Dermis microvascular lymphatic vessel endothelial cell (primary cell): Measurements from ENCODE around the gene COL4A1. TPM values are rescaled to one million over a fixed set of nuclear protein-coding genes. Genes with fewer than 3 reads are reported as not detected.

Experiments used
- DNase-seq, 2 donors: peaks; one replicate each; pipeline versions ENCODE4 v3.0.0 to v3.0.0-alpha.2; 2010; ENCODE audit warnings: low read depth in 2 of 2
- total RNA-seq: library from RNA; depleted of rRNA; stranded (reverse); fragments of >200 nt; gene quantifications from 2 replicates; pipeline ENCODE4 v1.2.1, GENCODE V29; 2014

COL4A1 gene
- total RNA-seq, 1 donor from 2014 or later: 1,098 TPM

GRCh38 chr13:110276553-110276950, 30.4 kb downstream of the COL4A1 start:
- DNase-seq: no peak

- DNase-seq: no peak
These were observed 30.9 kb downstream of the COL4A1 start for GRCh38 chr13:110275931-110276552.

DNA sequence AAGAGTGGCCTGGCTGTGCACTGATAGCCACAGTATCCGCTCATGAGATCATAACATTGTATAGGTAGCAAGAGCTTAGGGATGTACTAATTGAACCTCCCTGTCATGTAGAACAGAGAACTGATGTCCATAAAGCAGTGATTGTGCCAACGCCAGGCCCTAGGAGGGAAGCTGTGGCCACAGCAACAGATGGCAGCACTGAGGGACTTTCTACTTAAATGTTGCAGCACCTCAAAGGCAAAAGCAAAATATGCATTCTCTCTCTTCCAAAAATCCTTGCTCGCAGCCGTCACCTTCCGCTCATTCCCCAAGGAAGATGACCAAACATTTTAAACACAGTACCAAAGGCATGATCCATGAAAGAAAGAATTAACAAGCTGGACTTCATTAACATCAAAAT, 32.3 kb downstream of the COL4A1 start:
- DNase-seq: no peak

DNA sequence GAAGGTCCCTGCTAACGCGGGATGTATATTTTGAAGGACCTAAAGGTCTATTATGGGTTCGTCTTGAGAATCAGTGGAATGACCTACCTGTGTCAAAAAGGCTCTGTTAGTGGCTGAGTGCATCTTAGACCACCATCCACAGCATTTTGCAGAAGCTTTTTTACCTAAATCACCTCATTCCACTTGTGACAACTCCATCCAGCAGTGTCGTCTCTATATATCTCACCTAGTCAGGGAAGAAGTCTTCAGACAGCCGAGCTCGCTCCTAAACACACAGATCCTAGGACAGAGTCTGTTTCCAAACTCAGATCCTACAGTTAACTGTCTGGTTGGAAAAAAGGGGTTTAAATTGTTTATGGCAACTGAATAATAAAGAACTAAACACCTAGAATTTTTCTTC, 33.7 kb downstream of the COL4A1 start:
- DNase-seq: no peak

GRCh38 chr13:110272651-110273050, 34.3 kb downstream of the COL4A1 start:
- DNase-seq: no peak

- no peak for DNase-seq
These were observed 34.7 kb downstream of the COL4A1 start for GRCh38 chr13:110272227-110272626.

DNA sequence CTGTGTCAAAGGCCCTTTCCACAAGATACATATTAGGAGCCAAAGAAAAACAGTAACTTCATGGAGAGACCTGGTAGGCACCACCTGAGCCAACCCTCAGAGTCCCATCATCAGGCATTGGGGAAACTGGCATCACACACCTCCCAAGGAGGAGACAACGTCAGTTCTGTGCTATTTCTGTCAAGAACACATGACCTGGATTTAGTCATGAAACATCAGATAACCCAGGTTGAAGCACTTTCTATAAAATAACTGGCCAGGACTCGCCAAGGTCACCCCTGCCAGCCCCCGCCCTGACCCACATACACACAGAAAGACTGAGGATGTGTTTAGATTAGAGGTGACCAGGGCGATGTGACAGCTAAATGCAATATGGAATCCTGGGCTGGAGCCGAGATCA, 35.6 kb downstream of the COL4A1 start:
- no peak for DNase-seq

DNA sequence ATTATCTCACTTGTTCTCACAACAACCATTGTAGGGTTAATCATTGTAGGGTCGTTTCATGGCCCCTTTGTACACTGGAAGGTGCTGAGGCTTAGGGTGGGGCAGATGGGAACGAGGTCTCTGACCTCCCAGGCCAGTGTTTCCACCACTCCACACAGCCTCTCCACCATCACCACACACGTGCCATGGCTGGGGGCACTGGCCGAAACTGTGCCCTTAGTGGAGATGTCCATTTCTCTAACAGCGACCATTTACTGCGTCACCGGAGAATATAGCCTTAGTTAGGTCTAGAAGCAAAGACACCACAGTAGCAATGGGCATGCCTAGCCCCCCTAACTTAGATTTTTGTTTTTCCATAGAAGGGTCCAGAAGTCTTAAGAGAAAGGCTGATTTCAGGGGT, 36.5 kb downstream of the COL4A1 start:
- no peak for DNase-seq

GRCh38 chr13:110269509-110270185, 37.3 kb downstream of the COL4A1 start:
- DNase-seq: no peak

GRCh38 chr13:110268576-110269185, 38.3 kb downstream of the COL4A1 start:
- DNase-seq: no peak

- DNase-seq: no peak
These were observed 38.9 kb downstream of the COL4A1 start for GRCh38 chr13:110268061-110268460.

DNA sequence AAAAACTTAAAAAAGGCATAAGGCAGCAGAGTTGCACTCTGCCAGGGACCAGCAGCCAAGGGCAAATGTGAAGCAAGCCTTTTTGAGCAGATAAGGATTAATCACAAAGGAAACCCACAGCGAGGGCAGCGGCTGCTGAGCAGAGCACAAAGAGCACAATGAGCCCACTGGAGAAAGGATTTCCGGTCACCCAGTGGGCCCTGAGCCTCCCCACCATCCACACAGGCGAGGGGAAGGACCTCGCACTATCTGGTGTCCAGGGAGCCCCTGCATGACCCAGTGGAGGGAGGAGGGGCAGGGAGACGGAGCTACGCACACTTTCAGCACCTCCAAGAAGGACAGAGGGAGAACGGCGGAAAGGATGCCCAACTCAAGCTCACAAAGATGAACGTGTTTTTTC, 40.0 kb downstream of the COL4A1 start:
- peak in 1 of 2 donors; percentile 80 for DNase-seq

DNA sequence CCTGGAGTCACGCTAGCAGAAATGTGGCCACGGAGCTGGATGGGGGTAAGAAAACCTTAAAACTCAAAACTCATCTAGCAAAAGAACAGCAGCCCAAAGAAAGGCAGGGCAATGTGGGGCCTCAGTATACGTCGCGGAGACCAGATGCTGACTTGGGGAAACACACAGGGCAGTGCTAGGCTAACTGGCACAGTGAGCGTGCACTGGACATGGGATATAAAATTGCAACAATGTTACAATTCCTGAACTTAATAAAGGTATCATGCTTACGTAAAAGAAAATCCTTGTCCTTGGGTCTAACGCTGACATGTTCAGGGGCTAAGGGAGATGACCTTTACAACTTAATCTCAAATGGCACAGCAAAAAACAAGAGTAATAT, 40.5 kb downstream of the COL4A1 start:
- DNase-seq: no peak

- peak; percentile 54 to 72 for DNase-seq
These were observed 41.1 kb downstream of the COL4A1 start for GRCh38 chr13:110265682-110266430.

GRCh38 chr13:110265341-110265681, 41.6 kb downstream of the COL4A1 start:
- peak in 1 of 2 donors; percentile 91 for DNase-seq

DNA sequence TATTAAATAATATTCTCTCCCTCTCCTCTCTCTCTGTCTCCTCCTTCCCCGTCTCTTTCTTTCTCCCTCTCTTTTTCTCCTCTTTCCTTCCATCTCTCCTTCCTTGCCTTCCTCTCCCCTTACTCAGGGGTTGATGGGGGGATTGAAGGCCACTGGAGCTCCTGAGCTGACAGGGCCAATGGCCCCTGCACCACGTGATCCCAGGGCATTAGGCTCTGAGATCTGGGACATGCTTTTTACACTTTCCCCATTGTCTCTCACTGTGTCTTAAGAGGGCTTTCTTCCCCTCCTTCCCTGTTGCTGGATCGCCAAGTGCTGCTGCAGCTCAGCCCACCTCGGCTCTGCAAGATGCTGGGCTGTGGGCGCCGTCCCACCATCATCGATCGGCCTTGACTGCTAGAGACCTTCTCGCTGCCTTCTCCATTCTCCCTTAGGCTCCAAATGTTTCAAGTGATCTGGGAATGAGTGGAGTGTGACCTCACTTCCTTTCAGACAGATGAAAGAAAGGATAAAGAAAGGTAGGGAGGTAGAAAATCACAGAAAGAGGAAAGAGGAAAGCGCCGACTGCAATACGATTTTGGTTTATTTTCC, 42.2 kb downstream of the COL4A1 start:
- DNase-seq: no peak

DNA sequence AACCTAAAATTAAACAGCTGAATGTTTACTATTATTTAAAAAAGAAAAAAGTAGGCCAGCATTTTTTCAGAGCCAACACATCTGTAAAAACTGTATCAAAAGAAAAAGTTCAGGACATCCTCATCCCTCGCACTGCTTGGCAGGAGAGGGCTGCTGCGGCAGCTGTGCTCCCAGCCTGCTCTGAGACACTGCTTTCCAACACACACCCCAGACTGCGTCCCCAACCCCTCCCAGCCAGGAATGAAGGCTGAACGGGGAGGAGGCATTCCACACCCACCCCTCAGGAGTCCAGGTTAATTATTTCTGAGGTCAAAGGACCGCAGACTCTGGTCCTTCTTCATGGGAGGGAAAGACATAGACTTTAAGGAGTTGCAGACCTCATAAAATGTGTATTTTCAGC, 43.1 kb downstream of the COL4A1 start:
- no peak for DNase-seq

GRCh38 chr13:110263404-110263803, 43.6 kb downstream of the COL4A1 start:
- DNase-seq: no peak

DNA sequence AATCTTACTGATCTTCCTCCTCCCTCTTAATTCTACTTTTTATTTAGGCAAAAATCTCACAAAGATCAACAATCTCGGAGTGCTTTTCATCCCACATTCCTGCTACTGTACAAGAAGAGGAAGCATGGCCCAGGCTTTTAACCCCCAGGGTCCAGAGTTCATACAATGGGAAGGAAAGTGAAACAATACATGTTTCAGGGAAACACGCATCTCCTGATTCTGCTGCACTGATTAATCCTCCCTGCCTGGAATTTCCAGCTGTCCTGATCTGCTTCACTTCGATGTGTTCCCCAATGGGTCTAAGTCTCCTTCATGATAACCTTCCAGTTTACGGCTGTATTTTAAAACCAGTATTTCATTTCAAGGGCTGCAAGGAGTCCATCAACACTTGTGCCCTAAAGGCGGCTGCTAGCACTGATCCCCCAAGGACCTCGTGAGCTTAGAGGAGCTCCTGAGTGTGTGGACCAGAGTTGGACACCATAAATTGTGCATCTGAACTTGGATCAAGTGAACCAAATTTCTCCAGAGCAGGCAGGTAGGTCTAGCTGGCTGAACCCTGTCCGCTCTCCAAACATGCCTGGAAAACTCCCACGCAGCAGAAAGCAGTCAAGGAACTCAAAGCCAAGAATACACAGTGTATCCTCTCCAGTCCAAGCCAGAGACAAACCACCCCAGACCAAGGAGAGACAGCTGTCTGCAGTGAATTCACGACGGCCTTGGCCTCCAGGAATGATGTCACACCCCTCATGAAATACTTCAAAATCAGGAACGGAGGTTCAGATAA, 44.3 kb downstream of the COL4A1 start:
- peak; percentile 69 to 81 for DNase-seq

- DNase-seq: no peak
These were observed 44.9 kb downstream of the COL4A1 start for GRCh38 chr13:110262082-110262436.
